ENCODE results near the gene RHOBTB1.

GRCh38 chr10:60913657-60914056 lies 30.3 kb downstream of the RHOBTB1 start:
- TF ChIP-seq GABPA (tag; conservative IDR thresholded peaks at IDR 0.05; ENCODE audit: low read depth) = no peak
- TF ChIP-seq, protein P1, sequence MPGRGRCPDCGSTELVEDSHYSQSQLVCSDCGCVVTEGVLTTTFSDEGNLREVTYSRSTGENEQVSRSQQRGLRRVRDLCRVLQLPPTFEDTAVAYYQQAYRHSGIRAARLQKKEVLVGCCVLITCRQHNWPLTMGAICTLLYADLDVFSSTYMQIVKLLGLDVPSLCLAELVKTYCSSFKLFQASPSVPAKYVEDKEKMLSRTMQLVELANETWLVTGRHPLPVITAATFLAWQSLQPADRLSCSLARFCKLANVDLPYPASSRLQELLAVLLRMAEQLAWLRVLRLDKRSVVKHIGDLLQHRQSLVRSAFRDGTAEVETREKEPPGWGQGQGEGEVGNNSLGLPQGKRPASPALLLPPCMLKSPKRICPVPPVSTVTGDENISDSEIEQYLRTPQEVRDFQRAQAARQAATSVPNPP (IDR thresholded peaks at IDR 0.05; ENCODE audit: borderline replicate concordance, insufficient read depth, insufficient read length) = no peak
- TF ChIP-seq ESRRA (IDR thresholded peaks at IDR 0.05; ENCODE audit: borderline replicate concordance, low read depth) = no peak
- TF ChIP-seq POLR2A (conservative IDR thresholded peaks at IDR 0.05) = no peak
- TF ChIP-seq, protein P2, sequence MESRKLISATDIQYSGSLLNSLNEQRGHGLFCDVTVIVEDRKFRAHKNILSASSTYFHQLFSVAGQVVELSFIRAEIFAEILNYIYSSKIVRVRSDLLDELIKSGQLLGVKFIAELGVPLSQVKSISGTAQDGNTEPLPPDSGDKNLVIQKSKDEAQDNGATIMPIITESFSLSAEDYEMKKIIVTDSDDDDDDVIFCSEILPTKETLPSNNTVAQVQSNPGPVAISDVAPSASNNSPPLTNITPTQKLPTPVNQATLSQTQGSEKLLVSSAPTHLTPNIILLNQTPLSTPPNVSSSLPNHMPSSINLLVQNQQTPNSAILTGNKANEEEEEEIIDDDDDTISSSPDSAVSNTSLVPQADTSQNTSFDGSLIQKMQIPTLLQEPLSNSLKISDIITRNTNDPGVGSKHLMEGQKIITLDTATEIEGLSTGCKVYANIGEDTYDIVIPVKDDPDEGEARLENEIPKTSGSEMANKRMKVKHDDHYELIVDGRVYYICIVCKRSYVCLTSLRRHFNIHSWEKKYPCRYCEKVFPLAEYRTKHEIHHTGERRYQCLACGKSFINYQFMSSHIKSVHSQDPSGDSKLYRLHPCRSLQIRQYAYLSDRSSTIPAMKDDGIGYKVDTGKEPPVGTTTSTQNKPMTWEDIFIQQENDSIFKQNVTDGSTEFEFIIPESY (CRISPR knock-in tag; IDR thresholded peaks at IDR 0.05) = no peak
- TF ChIP-seq, protein P3, sequence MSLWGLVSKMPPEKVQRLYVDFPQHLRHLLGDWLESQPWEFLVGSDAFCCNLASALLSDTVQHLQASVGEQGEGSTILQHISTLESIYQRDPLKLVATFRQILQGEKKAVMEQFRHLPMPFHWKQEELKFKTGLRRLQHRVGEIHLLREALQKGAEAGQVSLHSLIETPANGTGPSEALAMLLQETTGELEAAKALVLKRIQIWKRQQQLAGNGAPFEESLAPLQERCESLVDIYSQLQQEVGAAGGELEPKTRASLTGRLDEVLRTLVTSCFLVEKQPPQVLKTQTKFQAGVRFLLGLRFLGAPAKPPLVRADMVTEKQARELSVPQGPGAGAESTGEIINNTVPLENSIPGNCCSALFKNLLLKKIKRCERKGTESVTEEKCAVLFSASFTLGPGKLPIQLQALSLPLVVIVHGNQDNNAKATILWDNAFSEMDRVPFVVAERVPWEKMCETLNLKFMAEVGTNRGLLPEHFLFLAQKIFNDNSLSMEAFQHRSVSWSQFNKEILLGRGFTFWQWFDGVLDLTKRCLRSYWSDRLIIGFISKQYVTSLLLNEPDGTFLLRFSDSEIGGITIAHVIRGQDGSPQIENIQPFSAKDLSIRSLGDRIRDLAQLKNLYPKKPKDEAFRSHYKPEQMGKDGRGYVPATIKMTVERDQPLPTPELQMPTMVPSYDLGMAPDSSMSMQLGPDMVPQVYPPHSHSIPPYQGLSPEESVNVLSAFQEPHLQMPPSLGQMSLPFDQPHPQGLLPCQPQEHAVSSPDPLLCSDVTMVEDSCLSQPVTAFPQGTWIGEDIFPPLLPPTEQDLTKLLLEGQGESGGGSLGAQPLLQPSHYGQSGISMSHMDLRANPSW (CRISPR knock-in tag; IDR thresholded peaks at IDR 0.05) = no peak

Measured in K562 (cell line).